Astrocyte (in vitro differentiated cells and primary cell): ENCODE data around the gene PARP2. TPM values are rescaled to one million over a fixed set of nuclear protein-coding genes. Genes with fewer than 3 reads are reported as not detected.
A peak's percentile ranks its signal among the peaks of the same experiment; 100 is the strongest.

ENCODE experiments used
- DNase-seq: peaks from one replicate; pipeline ENCODE4 v3.0.0-alpha.2; 2010; ENCODE audit warnings: low read depth
- FAIRE-seq: peaks from 2 replicates; lab custom pipeline; 2011; peaks lifted over from hg19 to GRCh38; lab: Jason Lieb, UNC
- H2AFZ ChIP-seq: 2 replicates; pipeline ENCODE4 v1.6.0; 2012; ENCODE audit warnings: low read depth, low read length, inconsistent platforms
- H3K27ac ChIP-seq: 2 replicates; pipeline ENCODE4 v1.5.1; 2011; ENCODE audit warnings: low read depth, low read length, inconsistent platforms
- H3K27me3 ChIP-seq: 2 replicates; pipeline ENCODE4 v1.6.0; 2011; ENCODE audit warnings: low read length, inconsistent platforms; ENCODE audit not compliant: insufficient read depth
- H3K36me3 ChIP-seq: 2 replicates; pipeline ENCODE4 v1.5.1; 2011; ENCODE audit warnings: low read length, inconsistent platforms; ENCODE audit not compliant: insufficient read depth
- H3K4me1 ChIP-seq: 2 replicates; pipeline ENCODE4 v1.5.1; 2011; ENCODE audit warnings: low read length, inconsistent platforms; ENCODE audit not compliant: insufficient read depth
- H3K4me2 ChIP-seq: 2 replicates; pipeline ENCODE4 v1.6.0; 2012; ENCODE audit warnings: low read length, inconsistent platforms
- H3K4me3 ChIP-seq: 2 replicates; pipeline ENCODE4 v1.5.1; 2011; ENCODE audit warnings: low read depth, mild to moderate bottlenecking, low read length, inconsistent platforms; ENCODE audit not compliant: insufficient read depth
- H3K79me2 ChIP-seq: 2 replicates; pipeline ENCODE4 v1.6.0; 2012; ENCODE audit warnings: mild to moderate bottlenecking, low read length, inconsistent platforms; ENCODE audit not compliant: insufficient read depth
- H3K9ac ChIP-seq: 2 replicates; pipeline ENCODE4 v1.6.0; 2012; ENCODE audit warnings: mild to moderate bottlenecking, low read length, inconsistent platforms
- H3K9me3 ChIP-seq: 2 replicates; pipeline ENCODE4 v1.5.1; 2012; ENCODE audit warnings: low read depth, mild to moderate bottlenecking, low read length, inconsistent platforms; ENCODE audit not compliant: insufficient read depth
- H4K20me1 ChIP-seq: 2 replicates; pipeline ENCODE4 v1.6.0; 2012; ENCODE audit warnings: low read length, inconsistent platforms; ENCODE audit not compliant: insufficient read depth
- H3K27ac Mint-ChIP-seq: one replicate; pipeline ENCODE4 v1.8.0; 2021; ENCODE audit warnings: mild to moderate bottlenecking, mixed read lengths; ENCODE audit not compliant: unreplicated experiment
- H3K27me3 Mint-ChIP-seq: one replicate; pipeline ENCODE4 v1.8.0; 2021; ENCODE audit warnings: low read depth, mixed read lengths; ENCODE audit not compliant: unreplicated experiment
- H3K36me3 Mint-ChIP-seq: one replicate; pipeline ENCODE4 v1.8.0; 2021; ENCODE audit warnings: low read depth, mixed read lengths; ENCODE audit not compliant: unreplicated experiment
- H3K4me1 Mint-ChIP-seq: one replicate; pipeline ENCODE4 v1.8.0; 2021; ENCODE audit warnings: low read depth, mixed read lengths; ENCODE audit not compliant: unreplicated experiment
- H3K4me3 Mint-ChIP-seq: one replicate; pipeline ENCODE4 v1.8.0; 2021; ENCODE audit warnings: mild to moderate bottlenecking, moderate library complexity, mixed read lengths; ENCODE audit not compliant: unreplicated experiment
- H3K9me3 Mint-ChIP-seq: one replicate; pipeline ENCODE4 v1.8.0; 2021; ENCODE audit warnings: mild to moderate bottlenecking, mixed read lengths; ENCODE audit not compliant: unreplicated experiment
- EZH2 ChIP-seq: IDR thresholded peaks from 2 replicates; pipeline ENCODE4 v1.6.1; 2012; ENCODE audit warnings: mild to moderate bottlenecking, low read length, inconsistent platforms; ENCODE audit not compliant: insufficient read depth
- total RNA-seq: library from RNA; stranded (reverse); gene quantifications from 2 replicates; pipeline ENCODE4 v1.2.1, GENCODE V29; 2021
- TF ChIP-seq, protein P1 (sequence below): IDR thresholded peaks from 2 replicates; pipeline ENCODE4 v1.5.1; 2011; ENCODE audit warnings: low read depth, mild to moderate bottlenecking, inconsistent platforms, low read length, moderate library complexity; ENCODE audit not compliant: insufficient read depth

Gene PARP2
- total RNA-seq, 1 donor from 2014 or later, result 21.5 TPM

DNA sequence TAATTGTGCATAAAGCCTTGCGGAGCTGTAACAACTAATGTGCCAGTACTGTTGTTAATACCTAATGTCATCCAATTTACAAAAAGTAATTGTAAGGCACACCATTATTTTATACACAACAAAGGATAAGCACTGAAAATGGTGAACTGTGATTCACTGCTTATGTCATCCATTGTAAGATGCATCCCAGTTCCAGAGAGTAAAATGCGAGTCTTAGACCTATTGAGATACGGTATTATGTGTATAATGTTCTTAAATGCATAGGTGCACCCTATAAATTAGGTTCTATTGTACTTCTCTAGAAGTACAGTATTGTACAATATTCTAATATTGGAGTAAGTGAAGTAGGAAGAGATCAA is 406 bp downstream of the PARP2 start:
- Mint-ChIP-seq H3K27me3 (no peaks in the 10 kb centered on the region), H3K9me3 (no peaks in the 10 kb centered on the region), H3K4me3 (peak overlapping the region; percentile 88), H3K36me3 (peaks cover 3% of the 10 kb centered on the region), H3K27ac (peak overlapping the region; percentile 94), H3K4me1 (no peaks in the 10 kb centered on the region)
- Histone ChIP-seq H3K9me3 (no peaks in the 10 kb centered on the region), H3K27me3 (no peaks in the 10 kb centered on the region), H3K4me3 (peak overlapping the region; percentile 99), H4K20me1 (no peaks in the 10 kb centered on the region), H3K27ac (peak overlapping the region; percentile 95), H3K4me1 (peaks cover 5% of the 10 kb centered on the region), H3K4me2 (peak overlapping the region; percentile 81), H3K36me3 (peaks cover 27% of the 10 kb centered on the region), H2AFZ (peak overlapping the region; percentile 76), H3K9ac (peak overlapping the region; percentile 98), H3K79me2 (peaks cover 24% of the 10 kb centered on the region)
- no peak for FAIRE-seq
- DNase-seq, result peak; percentile 20
- TF ChIP-seq EZH2, result no peak
- TF ChIP-seq, protein P1, sequence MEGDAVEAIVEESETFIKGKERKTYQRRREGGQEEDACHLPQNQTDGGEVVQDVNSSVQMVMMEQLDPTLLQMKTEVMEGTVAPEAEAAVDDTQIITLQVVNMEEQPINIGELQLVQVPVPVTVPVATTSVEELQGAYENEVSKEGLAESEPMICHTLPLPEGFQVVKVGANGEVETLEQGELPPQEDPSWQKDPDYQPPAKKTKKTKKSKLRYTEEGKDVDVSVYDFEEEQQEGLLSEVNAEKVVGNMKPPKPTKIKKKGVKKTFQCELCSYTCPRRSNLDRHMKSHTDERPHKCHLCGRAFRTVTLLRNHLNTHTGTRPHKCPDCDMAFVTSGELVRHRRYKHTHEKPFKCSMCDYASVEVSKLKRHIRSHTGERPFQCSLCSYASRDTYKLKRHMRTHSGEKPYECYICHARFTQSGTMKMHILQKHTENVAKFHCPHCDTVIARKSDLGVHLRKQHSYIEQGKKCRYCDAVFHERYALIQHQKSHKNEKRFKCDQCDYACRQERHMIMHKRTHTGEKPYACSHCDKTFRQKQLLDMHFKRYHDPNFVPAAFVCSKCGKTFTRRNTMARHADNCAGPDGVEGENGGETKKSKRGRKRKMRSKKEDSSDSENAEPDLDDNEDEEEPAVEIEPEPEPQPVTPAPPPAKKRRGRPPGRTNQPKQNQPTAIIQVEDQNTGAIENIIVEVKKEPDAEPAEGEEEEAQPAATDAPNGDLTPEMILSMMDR, result no peak

GRCh38 chr14:20345366-20345765 is 1.9 kb downstream of the PARP2 start:
- Mint-ChIP-seq H3K9me3 (no peaks in the 10 kb centered on the region), H3K4me3 (no peak overlapping the region), H3K27me3 (no peaks in the 10 kb centered on the region), H3K36me3 (peaks cover 5% of the 10 kb centered on the region), H3K4me1 (no peaks in the 10 kb centered on the region), H3K27ac (peak overlapping the region; percentile 16)
- no peak for DNase-seq
- no peak for FAIRE-seq
- Histone ChIP-seq H3K4me3 (no peak overlapping the region), H3K9me3 (no peaks in the 10 kb centered on the region), H3K27me3 (no peaks in the 10 kb centered on the region), H3K9ac (peak overlapping the region; percentile 41), H2AFZ (no peak overlapping the region), H3K79me2 (peaks cover 24% of the 10 kb centered on the region), H3K27ac (no peak overlapping the region), H3K4me1 (peaks cover 5% of the 10 kb centered on the region), H3K4me2 (no peak overlapping the region), H3K36me3 (peaks cover 33% of the 10 kb centered on the region), H4K20me1 (no peaks in the 10 kb centered on the region)
- TF ChIP-seq EZH2, result no peak

- Mint-ChIP-seq H3K36me3 (peaks cover 7% of the 10 kb centered on the region), H3K4me3 (no peak overlapping the region), H3K27me3 (no peaks in the 10 kb centered on the region), H3K4me1 (no peaks in the 10 kb centered on the region), H3K27ac (no peak overlapping the region), H3K9me3 (no peaks in the 10 kb centered on the region)
- Histone ChIP-seq H3K4me3 (no peak overlapping the region), H3K79me2 (peaks cover 24% of the 10 kb centered on the region), H2AFZ (no peak overlapping the region), H3K9ac (no peak overlapping the region), H3K4me1 (peaks cover 5% of the 10 kb centered on the region), H4K20me1 (no peaks in the 10 kb centered on the region), H3K27ac (no peak overlapping the region), H3K27me3 (no peaks in the 10 kb centered on the region), H3K9me3 (no peaks in the 10 kb centered on the region), H3K4me2 (no peak overlapping the region), H3K36me3 (peaks cover 39% of the 10 kb centered on the region)
- no peak for FAIRE-seq
- no peak for TF ChIP-seq EZH2
- TF ChIP-seq, protein P1, result no peak
- DNase-seq, result no peak
These were observed 3.3 kb downstream of the PARP2 start for GRCh38 chr14:20346713-20347112.
